ENCODE data around the gene FETUB.

The FETUB gene

DNA sequence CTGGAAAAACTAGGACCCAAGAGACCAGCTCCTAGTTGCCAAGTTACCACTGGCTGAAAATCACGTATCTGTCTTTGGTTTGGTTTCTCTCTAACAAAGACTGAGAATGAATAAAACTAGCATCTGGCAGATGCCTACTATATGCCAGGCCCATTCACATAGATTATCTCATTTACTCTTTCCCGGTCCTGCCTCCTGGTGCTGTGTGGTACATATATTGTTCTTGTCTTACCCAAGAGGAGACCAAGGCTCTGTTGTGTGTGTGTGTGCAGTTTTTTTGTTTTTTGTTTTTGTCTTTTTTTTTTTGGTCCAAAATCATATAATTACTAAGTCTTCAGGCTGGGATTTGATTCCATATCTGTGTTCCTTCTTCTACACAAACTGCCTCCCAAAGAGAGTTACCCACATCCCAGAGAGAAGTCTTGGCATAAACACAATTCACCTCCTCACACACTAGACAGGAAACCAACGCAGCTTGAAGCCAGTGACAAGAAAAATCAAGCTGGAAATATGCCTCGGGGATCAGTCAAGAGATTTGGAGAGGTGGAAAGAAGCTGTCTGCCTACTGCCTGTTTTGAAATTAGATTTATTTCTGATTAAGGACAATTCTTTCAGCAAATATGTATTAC lies 26.4 kb upstream of the FETUB start:
- DNase-seq (ENCODE audit: low spot score): no peak

GRCh38 chr3:186614266-186614596 lies 26.0 kb upstream of the FETUB start:
- DNase-seq (ENCODE audit: low spot score): no peak

- peak; percentile 74 for DNase-seq (ENCODE audit: low spot score)
Measured at GRCh38 chr3:186614597-186615483, 25.4 kb upstream of the FETUB start.

GRCh38 chr3:186616299-186616617 lies 23.9 kb upstream of the FETUB start:
- DNase-seq (ENCODE audit: low spot score): no peak

- peak; percentile 84 for DNase-seq (ENCODE audit: low spot score)
Measured at GRCh38 chr3:186617036-186617946, 22.9 kb upstream of the FETUB start.

GRCh38 chr3:186618318-186618938 lies 21.8 kb upstream of the FETUB start:
- no peak for DNase-seq (ENCODE audit: low spot score)

DNA sequence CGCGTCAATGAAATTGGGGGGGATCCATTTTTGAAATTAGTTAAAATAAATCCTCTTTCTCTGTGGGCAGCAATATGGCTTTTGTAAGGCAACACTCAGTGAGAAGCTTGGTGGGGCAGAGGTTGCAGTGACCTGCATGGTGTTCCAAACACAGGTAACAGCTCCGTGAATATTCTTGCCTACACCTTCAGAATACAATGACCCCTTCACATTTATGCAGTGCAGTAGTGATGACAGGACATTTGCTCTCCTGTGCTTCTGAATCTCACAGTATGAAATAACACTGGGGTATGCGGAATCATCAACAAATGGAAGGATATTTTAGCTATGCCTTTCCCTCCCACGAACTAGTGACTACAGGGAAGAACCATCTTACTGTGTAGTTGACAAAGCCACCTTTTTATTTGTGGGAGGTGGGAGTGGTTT lies 20.4 kb upstream of the FETUB start:
- DNase-seq (ENCODE audit: low spot score): no peak

- DNase-seq (ENCODE audit: low spot score): no peak
Measured at GRCh38 chr3:186620213-186621092, 19.7 kb upstream of the FETUB start.

DNA sequence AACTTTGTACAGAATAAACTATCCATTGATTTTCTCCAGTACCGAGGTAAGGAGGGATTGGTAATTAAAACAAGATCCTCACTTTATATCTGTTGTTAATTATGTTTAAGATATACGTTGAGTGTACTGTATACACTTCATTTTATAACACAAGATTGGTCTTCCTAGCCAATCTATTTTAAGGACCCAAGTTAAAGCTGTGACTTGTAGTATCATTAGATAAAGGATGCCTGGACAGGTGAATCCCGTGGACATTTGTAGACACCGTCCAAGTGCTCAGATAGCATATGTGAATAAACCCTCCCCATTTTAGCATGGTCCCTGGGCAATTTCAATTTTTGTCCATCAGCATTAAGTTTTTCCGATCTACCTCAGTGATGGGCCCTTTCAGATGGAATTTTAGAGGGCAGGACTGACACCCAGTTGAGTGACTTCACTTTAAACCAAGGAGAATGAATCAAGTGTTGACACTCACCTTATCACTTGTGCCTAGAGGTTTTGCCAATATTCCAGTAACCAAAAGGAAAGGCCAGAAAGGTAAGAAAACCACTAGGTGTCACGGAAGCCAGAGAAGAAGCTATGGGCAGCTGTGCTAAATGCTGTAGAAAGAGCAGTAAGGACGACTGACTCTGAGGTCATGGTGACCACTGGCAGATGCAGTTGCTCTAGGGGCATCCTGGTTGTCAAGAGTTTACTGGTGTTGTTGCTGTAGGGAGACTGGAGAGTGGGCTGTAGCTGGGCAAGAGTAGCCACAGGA lies 18.1 kb upstream of the FETUB start:
- no peak for DNase-seq (ENCODE audit: low spot score)

DNA sequence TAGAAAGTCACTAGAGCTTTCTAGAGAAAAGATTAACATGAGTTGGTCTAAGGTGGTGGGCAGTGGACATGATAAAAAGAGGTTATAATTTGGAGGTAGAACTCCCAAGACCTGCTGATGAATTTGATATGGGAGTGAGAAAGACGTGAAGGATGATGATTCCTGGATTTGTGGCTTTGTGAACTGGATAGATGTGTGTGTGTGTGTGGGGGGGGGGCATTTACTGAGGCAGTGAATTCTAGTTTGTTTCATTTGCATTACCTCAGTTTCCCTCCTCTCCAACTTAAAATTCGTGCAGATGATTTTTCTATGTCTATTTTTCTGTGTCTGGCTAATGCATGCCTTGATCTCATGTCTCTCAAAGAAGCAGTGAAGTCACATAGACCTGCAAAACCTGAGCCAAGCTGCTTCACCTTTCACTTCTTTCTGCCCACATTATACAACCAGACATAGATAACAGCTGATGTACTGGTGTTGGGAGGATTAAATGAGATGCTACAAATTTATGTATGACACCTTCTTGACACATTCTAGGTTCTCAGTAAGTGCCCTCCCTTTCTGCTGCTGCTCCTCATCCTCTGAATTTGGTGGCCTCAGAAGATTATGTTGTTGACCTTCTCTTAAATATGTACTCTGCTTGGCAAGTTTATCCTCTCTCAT lies 17.4 kb upstream of the FETUB start:
- DNase-seq (ENCODE audit: low spot score): no peak

- no peak for DNase-seq (ENCODE audit: low spot score)
Measured at GRCh38 chr3:186624598-186624997, 15.6 kb upstream of the FETUB start.

GRCh38 chr3:186625600-186626042 lies 14.6 kb upstream of the FETUB start:
- no peak for DNase-seq (ENCODE audit: low spot score)

DNA sequence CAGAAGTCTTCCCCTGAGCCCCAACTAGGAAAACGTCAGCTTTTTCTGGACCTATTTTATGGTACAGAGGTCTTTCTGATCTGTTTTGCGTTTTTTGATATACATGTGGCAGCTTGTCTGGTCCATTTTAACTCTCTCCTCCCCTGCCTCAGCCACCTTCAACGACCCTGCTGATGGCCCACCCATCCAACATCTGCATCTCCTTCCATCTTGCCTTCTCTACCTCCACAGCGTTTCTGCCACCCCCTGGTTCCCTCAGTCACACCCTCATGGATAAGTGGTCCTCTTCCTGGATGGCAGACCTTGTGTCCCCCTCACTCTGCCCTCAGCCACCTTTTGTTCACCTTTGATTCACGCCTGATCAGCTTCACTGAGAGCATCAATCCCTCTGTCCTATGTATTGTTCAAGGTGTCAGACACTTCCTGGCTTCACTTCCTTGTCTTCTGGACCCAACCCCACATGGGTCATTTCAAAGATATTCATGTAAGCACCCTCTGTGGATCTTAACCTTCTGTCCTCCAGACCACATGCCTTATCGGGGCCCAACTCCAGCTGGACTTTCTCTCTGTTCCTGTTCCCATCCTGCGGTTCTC lies 13.8 kb upstream of the FETUB start:
- DNase-seq (ENCODE audit: low spot score): no peak

- DNase-seq (ENCODE audit: low spot score): no peak
Measured at GRCh38 chr3:186627852-186628414, 12.3 kb upstream of the FETUB start.

- no peak for DNase-seq (ENCODE audit: low spot score)
Measured at GRCh38 chr3:186628756-186629155, 11.4 kb upstream of the FETUB start.

DNA sequence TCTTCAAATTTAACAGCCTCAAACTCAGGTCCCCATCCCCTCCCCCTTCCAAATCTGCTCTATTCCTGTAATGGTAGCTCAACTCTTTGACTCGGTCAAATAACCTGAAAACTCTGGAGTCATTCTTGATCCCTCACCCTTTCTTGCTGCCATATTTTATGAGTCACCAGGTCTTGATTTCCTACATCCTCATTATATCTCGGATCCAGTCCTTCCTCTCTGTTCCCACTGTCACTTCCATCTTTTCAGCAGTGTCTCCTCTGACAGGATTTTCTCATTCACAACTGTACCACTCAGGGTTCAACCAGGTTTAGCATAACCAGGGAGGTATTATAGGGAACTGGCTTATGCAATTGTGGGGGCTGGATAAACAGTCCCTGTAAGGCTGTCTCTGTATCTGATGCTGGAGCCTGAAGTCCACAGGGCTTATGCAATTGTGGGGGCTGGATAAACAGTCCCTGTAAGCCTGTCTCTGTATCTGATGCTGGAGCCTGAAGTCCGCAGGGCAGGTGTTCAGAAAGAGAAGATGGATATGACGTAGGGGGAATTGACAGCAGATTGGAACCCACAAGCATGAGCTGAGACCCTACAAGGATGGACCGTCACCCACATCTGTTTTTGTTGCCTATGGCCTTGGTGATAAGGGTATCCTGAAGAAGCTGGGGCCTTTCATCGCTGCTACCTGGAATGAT lies 9.1 kb upstream of the FETUB start:
- no peak for DNase-seq (ENCODE audit: low spot score)

DNA sequence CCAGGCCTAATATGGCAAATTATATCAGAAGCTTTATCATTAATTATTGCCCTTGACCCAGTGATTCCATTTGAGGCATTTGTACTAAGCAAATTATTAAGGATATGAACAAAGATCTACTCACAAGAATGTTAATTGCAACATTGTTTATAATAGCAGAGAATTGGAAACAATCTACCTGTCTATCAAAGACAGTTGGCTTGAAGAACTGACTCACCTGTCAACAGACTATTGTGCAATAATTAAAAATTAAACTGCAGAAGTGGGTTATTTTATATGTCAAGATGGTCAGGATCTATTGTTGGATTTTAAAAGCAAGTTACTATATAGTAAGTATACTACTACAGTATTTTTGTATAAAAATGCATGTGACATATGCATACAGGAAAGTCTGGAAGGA lies 6.7 kb upstream of the FETUB start:
- DNase-seq (ENCODE audit: low spot score): no peak

DNA sequence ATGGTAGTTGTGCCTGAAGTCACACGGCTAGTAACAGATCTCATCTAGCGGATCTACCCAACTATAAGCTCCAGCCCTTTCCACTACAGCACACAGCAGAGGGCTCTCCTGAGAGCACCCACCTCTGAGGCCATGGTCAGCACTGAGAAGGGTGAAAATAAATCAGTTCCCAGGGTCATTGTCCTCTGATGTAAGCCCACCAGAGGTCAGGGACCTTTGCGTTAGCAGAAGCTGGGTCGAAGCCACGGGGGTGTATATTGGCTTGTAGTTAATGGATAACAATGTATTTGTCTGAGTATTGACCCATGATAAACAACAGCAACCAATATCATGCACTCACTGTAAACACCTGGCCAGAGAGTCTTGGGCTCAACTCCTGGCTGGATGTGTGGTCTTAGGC lies 6.0 kb upstream of the FETUB start:
- DNase-seq (ENCODE audit: low spot score): peak; percentile 36

GRCh38 chr3:186635532-186635931 lies 4.7 kb upstream of the FETUB start:
- no peak for DNase-seq (ENCODE audit: low spot score)
